MM.1S (cell line): Measurements from ENCODE around the gene KCNT1.

Source experiments
- EZH2 ChIP-seq: fragments of 300-600 bp; sonication (generic); optimal IDR thresholded peaks from 2 replicates; pipeline ENCODE3; 2017; ENCODE audit warnings: low read depth, mild to moderate bottlenecking, antibody characterized with exemption, low read length, mixed read lengths
- EZH2phosphoT487 ChIP-seq: fragments of 300-600 bp; sonication (generic); IDR thresholded peaks from 2 replicates; pipeline ENCODE4 v1.6.1; 2018; ENCODE audit warnings: antibody characterized with exemption, low read length
- TF ChIP-seq, protein P1 (sequence below): fragments of 300-600 bp; sonication (generic); IDR thresholded peaks from 2 replicates; pipeline ENCODE4 v1.5.1; 2016; ENCODE audit warnings: antibody characterized with exemption, low read length, mixed read lengths

DNA sequence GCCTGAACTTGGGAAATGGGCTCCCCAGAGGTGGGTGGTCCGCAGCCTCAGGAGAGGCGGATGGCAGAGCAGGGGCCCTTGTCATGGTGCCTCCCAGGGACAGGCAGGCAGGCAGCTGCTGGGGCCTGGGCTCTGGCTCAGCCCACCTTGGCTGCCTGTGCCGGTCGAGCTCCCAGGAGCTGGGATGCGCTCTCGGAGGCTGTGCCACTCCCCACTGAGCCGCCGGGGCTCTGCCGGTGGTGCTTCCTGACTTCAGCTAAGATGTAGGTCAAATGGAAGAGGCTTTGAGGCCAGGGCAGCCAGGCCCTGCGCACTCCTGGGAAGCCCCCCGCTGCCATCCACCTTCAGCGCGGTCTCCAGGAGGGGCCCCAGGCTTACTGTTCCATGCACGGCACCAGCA, 41.0 kb downstream of the KCNT1 start:
- TF ChIP-seq, protein P1, sequence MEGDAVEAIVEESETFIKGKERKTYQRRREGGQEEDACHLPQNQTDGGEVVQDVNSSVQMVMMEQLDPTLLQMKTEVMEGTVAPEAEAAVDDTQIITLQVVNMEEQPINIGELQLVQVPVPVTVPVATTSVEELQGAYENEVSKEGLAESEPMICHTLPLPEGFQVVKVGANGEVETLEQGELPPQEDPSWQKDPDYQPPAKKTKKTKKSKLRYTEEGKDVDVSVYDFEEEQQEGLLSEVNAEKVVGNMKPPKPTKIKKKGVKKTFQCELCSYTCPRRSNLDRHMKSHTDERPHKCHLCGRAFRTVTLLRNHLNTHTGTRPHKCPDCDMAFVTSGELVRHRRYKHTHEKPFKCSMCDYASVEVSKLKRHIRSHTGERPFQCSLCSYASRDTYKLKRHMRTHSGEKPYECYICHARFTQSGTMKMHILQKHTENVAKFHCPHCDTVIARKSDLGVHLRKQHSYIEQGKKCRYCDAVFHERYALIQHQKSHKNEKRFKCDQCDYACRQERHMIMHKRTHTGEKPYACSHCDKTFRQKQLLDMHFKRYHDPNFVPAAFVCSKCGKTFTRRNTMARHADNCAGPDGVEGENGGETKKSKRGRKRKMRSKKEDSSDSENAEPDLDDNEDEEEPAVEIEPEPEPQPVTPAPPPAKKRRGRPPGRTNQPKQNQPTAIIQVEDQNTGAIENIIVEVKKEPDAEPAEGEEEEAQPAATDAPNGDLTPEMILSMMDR, result no peak
- TF ChIP-seq EZH2phosphoT487 (no peak), EZH2 (no peak)
